GM12872 (cell line): ENCODE data around the gene TMEM52.

ENCODE experiments used
- TF ChIP-seq, protein P1 (sequence below): IDR thresholded peaks from 3 replicates; pipeline ENCODE4 v1.5.1; 2011; ENCODE audit warnings: low read depth, mild to moderate bottlenecking, low read length, moderate library complexity; ENCODE audit not compliant: insufficient read depth

TMEM52 gene

GRCh38 chr1:1924849-1925248 lies 5.8 kb upstream of the TMEM52 start:
- TF ChIP-seq, protein P1, sequence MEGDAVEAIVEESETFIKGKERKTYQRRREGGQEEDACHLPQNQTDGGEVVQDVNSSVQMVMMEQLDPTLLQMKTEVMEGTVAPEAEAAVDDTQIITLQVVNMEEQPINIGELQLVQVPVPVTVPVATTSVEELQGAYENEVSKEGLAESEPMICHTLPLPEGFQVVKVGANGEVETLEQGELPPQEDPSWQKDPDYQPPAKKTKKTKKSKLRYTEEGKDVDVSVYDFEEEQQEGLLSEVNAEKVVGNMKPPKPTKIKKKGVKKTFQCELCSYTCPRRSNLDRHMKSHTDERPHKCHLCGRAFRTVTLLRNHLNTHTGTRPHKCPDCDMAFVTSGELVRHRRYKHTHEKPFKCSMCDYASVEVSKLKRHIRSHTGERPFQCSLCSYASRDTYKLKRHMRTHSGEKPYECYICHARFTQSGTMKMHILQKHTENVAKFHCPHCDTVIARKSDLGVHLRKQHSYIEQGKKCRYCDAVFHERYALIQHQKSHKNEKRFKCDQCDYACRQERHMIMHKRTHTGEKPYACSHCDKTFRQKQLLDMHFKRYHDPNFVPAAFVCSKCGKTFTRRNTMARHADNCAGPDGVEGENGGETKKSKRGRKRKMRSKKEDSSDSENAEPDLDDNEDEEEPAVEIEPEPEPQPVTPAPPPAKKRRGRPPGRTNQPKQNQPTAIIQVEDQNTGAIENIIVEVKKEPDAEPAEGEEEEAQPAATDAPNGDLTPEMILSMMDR, result no peak

GRCh38 chr1:1924386-1924785 lies 5.3 kb upstream of the TMEM52 start:
- TF ChIP-seq, protein P1, result no peak

DNA sequence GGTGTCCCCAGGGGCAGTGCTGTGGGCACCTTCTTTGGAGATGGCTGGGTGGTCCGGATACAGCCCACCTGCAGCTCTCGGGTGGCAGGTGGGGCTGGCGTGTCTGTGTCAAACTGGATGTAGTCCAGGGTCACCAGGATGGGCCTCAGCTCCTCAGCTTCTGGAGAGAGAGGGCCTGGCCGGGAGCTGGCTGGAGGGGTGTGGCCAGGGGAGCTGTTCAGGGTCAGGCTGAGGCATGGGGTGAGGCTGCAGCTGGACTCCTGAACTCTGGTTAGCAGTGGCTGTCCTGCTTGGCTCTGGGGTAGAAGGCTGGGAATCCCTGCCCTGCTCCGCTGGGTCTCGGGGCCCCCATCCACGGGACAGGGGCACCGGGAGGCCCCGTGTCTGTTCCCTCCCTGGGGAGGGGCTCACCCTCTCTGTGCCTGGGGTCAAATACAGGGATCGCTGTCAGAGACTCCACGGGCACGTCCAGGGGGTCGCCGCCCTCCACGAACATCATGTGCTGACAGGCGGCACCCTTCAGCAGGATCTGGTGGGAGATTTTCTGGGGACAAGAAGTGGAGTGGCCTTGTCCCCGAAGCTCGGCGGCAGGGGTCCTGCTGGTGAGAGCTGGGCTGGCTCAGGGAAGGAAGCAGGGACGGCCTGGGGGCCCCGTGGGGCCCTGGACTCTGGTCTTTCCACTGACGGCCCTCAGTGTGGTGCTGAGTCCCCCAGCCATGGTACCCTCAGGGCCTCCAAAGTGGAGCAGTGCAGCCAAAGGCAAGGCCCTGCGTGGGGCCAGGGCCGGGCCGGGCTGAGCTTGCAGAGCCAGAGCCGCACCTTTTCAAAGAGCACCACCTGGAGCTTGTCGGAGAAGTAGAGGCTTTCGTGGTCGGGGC lies 4.1 kb upstream of the TMEM52 start:
- TF ChIP-seq, protein P1, result no peak

DNA sequence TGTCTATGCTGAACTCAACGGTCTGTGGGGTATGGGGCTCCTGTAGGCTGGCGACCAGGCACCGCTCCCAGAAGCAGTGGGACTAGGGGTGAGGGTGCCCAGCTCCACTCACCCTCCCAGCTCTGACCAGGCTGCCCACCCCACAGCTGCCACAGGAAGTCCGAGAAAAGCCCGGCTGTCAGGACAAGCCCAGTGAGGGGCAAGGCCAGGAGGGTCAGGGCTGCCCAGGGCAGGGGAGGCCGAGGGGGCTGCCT lies 3.5 kb upstream of the TMEM52 start:
- TF ChIP-seq, protein P1, result no peak

- TF ChIP-seq, protein P1, result no peak
Measured at GRCh38 chr1:1921901-1922701, 3.0 kb upstream of the TMEM52 start.

- TF ChIP-seq, protein P1, result no peak
Measured at GRCh38 chr1:1921459-1921862, 2.4 kb upstream of the TMEM52 start.

- TF ChIP-seq, protein P1, result no peak
Measured at GRCh38 chr1:1920608-1921458, 1.8 kb upstream of the TMEM52 start.
